Measurements from ENCODE around the gene AZI2. TPM values are rescaled to one million over a fixed set of nuclear protein-coding genes. Genes with fewer than 3 reads are reported as not detected.

AZI2 gene
- total RNA-seq, 1 donor from 2014 or later = 59.4 TPM

DNA sequence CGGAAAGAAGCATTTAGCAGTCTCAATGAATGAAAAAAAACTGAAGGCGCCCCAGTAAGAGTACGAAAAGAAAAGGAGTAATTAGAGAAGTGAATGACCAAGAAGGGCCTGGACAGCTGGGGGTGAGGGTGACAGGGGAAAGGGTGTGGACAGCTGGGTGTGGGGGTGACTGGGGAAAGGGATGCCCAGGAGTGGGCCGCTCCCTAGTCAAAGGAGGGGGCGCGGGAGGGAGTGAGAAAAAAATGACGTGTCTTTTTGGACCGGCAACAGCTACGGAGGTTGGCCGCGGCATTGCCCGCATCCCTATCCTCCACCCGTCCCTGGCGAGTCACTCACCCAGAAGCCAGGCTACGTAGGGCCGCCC is 377 bp downstream of the AZI2 start:
- no peaks in the 10 kb centered on the region for H3K27me3 Mint-ChIP-seq
- DNase-seq (ENCODE audit: extremely low spot score, unreplicated experiment) = no peak
- H3K36me3 Mint-ChIP-seq = peaks cover 3% of the 10 kb centered on the region
- TF ChIP-seq, protein P1, sequence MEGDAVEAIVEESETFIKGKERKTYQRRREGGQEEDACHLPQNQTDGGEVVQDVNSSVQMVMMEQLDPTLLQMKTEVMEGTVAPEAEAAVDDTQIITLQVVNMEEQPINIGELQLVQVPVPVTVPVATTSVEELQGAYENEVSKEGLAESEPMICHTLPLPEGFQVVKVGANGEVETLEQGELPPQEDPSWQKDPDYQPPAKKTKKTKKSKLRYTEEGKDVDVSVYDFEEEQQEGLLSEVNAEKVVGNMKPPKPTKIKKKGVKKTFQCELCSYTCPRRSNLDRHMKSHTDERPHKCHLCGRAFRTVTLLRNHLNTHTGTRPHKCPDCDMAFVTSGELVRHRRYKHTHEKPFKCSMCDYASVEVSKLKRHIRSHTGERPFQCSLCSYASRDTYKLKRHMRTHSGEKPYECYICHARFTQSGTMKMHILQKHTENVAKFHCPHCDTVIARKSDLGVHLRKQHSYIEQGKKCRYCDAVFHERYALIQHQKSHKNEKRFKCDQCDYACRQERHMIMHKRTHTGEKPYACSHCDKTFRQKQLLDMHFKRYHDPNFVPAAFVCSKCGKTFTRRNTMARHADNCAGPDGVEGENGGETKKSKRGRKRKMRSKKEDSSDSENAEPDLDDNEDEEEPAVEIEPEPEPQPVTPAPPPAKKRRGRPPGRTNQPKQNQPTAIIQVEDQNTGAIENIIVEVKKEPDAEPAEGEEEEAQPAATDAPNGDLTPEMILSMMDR (conservative IDR thresholded peaks at IDR 0.05) = no peak
- H3K4me3 Mint-ChIP-seq = peak overlapping the region; percentile 98
- peaks cover 36% of the 10 kb centered on the region for H3K4me1 Mint-ChIP-seq (ENCODE audit: unreplicated experiment)
- H3K27ac Mint-ChIP-seq = peak overlapping the region; percentile 98
- H3K9me3 Mint-ChIP-seq = no peaks in the 10 kb centered on the region

- DNase-seq (ENCODE audit: extremely low spot score, unreplicated experiment) = no peak
- Mint-ChIP-seq H3K4me1 (ENCODE audit: unreplicated experiment) (peaks cover 40% of the 10 kb centered on the region), H3K9me3 (no peaks in the 10 kb centered on the region), H3K4me3 (peak overlapping the region; percentile 98), H3K27ac (peak overlapping the region; percentile 98), H3K36me3 (peaks cover 3% of the 10 kb centered on the region), H3K27me3 (no peaks in the 10 kb centered on the region)
- TF ChIP-seq, protein P1 (conservative IDR thresholded peaks at IDR 0.05) = no peak
These were observed 1.0 kb downstream of the AZI2 start for GRCh38 chr3:28347374-28348264.

DNA sequence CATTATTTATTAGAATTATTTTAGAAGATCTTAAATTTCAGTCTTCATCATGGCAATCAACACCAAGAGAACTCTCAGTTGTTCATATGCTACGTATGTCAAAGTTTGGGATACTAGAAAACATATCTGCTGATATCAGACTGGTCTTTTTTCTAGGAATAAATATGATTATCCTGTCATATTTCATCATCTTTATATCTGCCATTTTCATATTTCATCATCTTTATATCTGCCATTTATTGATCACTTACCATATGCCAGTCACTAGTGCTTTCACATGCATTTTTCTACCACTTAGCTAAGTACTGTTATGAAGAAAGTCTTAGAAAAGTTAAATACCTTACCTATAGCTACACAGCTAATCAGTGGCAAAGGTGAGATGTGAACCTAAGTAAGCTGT is 2.9 kb downstream of the AZI2 start:
- DNase-seq (ENCODE audit: extremely low spot score, unreplicated experiment) = no peak
- H3K27me3 Mint-ChIP-seq = no peaks in the 10 kb centered on the region
- peaks cover 3% of the 10 kb centered on the region for H3K36me3 Mint-ChIP-seq
- no peak overlapping the region for H3K27ac Mint-ChIP-seq
- peak overlapping the region; percentile 32 for H3K4me3 Mint-ChIP-seq
- H3K4me1 Mint-ChIP-seq (ENCODE audit: unreplicated experiment) = peaks cover 46% of the 10 kb centered on the region
- H3K9me3 Mint-ChIP-seq = no peaks in the 10 kb centered on the region
- TF ChIP-seq, protein P1 (conservative IDR thresholded peaks at IDR 0.05) = no peak

DNA sequence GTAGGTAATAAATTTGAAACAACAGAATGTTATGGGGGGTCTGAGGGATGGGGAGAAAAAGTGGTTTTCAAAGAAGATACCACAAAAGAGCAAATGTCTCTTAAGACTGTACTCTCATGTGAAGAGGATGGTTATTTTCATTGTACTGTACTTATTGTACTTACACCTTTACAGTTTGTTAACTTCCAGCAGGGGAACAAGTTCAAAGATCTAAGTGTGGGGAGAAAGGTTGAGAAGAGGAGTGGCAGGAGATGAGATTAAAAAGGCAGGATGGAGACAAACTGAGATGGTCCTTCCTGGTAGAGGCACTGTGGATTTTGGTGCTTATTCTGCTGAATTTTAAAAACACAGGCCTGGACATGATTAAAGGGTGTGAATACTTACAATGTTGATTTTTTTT is 5.5 kb downstream of the AZI2 start:
- Mint-ChIP-seq H3K4me3 (no peak overlapping the region), H3K27ac (no peak overlapping the region), H3K36me3 (peaks cover 3% of the 10 kb centered on the region), H3K9me3 (no peaks in the 10 kb centered on the region), H3K4me1 (ENCODE audit: unreplicated experiment) (peaks cover 41% of the 10 kb centered on the region), H3K27me3 (no peaks in the 10 kb centered on the region)
- TF ChIP-seq, protein P1 (conservative IDR thresholded peaks at IDR 0.05) = no peak
- no peak for DNase-seq (ENCODE audit: extremely low spot score, unreplicated experiment)

- H3K27ac Mint-ChIP-seq = no peak overlapping the region
- no peak for DNase-seq (ENCODE audit: extremely low spot score, unreplicated experiment)
These were observed 11.4 kb downstream of the AZI2 start for GRCh38 chr3:28337230-28337629.

More at GRCh38 chr3:28337230-28337629, 11.4 kb downstream of the AZI2 start:
- H3K27me3 Mint-ChIP-seq = no peaks in the 10 kb centered on the region
- TF ChIP-seq, protein P1 (conservative IDR thresholded peaks at IDR 0.05) = no peak
- H3K4me3 Mint-ChIP-seq = no peak overlapping the region
- H3K9me3 Mint-ChIP-seq = no peaks in the 10 kb centered on the region
- peaks cover 3% of the 10 kb centered on the region for H3K36me3 Mint-ChIP-seq
- H3K4me1 Mint-ChIP-seq (ENCODE audit: unreplicated experiment) = peaks cover 2% of the 10 kb centered on the region

All from type B pancreatic cell (in vitro differentiated cells).